Stimulated activated CD8-positive, alpha-beta memory T cell treated with anti-CD3 and anti-CD28 coated beads, Interleukin-7, amount 100 ng/mL, for 24 hours (primary cell): ENCODE results near the gene ARL11.

ENCODE experiments used
- DNase-seq: peaks from one replicate; pipeline ENCODE4 v3.0.0-alpha.2; 2020; ENCODE audit warnings: low read depth

ARL11 gene

DNA sequence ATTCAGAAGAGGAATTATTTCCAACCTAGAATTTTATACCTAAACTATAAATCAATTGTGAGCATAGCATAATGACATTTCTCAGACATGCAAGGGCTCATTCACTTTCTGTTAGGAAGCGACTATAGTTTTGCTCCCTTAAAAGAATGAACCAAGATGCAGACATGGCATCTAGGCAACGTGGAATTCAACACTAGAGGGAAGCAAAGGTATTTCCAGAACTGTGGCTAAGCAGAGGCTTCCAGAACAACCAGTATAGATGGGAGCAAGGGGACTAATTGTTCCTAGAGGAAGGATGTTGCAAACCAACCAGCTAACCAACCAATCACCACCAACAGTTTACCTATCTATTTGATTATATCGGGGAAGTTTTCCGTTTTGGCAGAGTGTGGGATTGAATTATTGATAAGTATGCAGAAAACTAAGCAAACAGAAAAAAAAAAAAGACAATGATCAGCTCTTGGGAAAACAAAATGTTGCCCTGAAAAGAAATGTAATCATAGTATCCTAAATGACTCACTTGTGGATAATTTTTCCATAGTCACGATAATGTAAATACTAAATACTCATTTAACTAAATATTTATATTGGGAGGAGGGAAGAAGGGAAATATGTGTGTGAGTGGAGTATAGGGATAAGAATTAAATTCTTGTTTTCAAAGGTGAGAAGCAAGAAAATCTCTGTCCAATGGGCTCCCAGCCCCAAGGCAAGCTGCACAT, 21.1 kb downstream of the ARL11 start:
- DNase-seq, result no peak

DNA sequence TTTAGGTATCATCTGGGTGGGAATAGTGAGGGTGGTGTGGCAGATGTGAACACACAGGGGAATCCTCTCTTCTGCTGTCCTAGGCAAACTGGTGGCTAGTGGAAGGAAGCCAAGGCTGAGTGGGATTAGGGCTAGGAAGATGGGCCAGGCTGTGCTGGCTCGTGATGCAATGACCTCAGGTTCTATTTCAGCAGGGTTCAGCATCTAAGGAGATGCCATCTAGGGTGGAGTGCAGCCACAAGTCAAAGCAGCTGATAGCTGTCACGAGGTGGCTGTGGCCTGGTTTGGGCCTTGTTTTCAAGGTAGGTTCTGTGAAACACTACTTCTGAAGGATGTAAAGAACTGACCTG, 21.6 kb downstream of the ARL11 start:
- no peak for DNase-seq

DNA sequence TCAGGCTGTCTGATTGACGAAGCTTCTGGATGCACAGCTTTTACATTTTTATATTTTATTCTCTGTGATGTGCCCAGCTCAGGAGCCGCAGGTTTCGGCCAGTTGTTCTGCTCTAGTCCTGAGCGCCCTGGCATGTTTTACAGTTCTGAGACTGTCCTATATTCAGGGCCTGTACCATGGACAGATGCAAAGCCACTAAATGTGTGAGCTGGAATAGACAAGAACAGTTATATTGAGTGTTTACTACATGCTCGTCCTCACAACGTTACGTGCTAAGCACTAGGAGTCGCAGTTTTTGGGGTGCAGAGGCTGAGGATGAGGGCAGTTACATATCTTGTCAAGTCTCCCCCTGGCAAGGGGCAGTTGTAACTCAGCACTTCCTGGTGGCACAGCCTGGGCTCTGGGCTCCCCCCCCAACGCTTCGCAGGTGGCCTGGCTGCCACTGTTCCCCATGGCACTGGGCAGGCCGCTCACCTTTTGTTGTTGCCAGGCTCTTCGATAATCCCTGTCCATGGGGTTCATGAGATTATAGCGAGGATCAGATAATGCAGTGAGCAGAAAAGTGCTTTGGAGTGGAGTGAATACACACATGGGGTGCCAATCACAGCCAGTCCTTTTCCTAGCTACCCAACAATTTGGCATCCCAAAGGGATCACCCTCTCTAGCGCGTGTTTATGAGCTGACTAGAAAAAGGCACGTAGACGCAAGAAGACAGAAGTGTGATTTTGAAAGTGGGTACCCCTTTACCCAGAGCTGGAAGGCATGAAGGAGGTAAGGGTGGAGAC, 23.5 kb downstream of the ARL11 start:
- DNase-seq, result no peak

DNA sequence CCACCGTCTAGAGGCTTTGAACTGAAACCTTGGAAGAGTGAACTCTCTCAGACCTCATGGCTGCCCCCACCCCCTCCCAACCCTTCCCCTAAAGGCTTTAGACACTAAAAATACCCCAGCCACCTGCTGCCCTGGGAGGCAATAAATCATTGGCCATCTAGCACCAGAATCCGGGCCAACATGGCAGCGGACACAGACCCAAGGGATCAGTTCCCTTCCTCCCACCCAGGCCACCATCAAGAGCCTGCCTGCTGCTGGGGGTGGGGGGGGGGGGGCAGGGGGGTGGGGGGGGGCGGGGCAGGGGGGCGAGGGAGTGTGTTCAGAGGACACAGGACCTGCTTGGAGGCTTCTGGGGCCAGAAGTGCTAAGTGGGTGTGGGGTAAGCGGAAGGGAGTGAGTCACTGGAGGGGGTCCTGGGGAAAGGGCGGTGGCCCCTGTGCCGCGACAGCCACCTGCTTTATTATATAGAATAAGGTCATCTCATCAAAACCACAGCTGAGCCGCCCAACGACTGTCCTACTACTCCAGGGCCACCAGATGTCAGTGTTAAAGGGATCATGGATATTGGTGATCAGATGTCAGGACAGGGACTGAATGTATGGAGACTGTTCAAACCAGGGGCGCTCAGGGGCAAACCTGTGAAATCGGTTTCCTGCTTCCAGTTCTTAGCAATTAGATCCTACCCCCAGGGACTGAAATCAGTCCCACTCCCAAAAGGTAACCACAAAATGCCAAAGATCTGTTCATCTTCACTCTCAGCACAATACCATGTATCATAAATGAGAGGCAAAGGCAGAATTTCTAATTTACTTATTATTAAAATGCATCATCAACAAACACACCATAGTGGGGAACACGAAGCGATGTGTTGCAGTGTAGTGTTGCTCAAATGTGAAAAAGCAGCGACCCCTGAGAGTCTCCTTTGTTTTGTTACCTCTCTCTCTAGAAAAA, 24.3 kb downstream of the ARL11 start:
- no peak for DNase-seq

DNA sequence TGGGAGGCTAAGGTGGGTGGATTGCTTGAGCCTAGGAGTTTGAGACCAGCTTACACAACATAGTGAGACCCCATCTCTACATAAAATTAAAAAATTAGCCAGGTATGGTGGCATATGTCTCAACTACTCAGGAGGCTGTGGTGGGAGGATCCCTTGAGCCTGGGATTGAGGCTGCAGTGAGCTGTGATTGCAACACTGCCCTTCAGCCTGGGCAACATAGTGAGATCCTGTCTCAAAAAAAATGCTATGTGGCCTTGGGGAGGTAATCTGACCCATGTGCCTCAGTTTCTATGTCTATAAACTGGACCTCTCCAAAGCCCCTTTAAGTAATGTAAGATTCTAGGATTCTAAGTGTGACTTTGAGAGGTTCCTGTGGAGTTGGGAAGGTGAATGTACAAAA, 25.2 kb downstream of the ARL11 start:
- no peak for DNase-seq

DNA sequence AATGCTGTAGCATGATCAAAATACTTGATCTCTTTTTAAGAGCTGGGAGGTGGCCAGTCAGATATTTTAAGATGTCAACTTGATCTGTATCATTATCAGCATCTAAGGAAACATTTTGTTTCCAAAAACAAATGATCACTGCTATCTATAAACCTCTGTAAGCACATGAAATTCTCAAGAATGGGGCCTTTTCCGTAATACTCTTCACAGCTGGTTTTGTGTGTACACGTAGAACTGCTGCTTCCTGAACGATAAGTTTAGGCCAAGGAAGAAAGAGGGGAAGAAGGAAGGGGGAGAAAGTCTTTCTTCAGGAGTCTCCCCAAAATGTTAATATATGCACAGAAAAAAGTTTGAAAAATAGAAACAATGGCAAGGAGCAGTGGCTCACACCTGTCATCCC, 25.7 kb downstream of the ARL11 start:
- DNase-seq, result no peak

DNA sequence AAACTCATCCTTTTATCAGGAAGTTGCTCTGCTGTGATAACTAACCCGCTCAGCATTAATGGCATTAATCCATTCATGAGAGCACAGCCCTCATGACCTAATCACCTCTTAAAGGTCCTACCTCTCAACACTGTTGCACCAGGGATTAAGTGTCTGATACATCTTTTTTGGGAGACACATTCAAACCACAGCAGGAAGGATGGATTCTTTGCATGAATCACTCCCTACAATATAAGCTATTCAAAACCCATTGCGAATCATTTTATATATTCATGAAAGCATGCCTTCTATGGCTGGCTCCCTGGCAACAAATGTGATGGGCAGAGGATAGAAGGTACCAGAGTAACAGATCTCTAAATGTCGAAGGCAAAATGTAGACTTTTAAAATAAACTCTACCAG, 27.6 kb downstream of the ARL11 start:
- DNase-seq, result no peak

DNA sequence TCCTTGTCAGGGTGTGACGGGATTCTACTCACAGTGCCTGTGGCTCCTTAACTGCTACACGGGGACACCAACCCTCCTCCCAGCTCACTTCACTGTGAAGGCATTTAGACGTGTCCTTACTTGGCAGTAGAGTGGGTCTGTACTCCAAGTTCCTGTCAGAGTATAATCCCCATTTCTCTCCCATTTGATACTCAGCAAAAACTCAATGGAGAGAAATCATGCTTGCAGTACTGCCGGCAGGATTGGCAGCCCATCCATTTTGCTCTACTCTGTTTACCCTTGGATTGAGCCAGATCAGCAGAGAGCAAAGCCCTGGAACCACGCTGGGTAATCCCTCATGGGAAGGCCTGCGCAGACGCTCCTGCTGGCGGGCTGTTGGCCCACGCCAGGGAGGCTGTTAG, 28.9 kb downstream of the ARL11 start:
- DNase-seq, result no peak

DNA sequence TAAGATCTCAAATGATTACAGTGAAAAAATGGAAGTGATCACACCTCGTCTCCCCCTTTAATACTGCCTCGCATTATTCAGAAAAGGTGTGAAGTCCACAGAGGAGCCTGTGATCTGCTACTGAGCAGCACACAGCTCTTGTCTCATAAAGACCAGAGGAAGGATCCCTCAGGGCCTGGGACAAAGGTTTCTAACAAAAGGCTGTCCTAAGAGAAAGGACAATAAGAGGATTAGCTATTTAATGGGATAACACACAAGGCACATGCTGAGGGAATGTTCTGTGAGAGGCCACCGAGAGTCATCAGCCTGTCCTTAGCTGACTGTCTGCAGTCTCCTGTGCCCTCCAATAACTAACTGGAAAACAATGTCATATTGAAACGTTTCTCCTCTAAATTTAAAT, 36.3 kb downstream of the ARL11 start:
- no peak for DNase-seq

DNA sequence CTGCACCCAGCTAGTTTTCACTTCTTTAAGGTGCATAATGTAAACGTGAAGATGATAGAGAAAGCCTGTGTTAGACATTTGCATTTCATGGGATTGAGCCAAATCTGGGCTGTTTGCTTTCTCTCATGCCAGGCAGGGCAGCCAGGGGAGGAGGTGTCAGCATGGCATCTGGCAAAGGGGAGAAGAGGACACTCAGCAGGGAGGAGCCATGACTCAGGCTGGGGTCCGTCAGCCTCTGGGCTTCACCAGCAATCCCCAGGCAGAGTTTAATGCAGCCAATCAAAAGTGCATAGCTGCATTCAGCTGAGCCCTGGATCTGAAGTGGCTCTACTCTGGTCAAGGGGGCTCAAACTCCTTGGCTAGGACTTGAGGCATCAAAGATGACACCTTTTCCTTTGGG, 39.5 kb downstream of the ARL11 start:
- no peak for DNase-seq

DNA sequence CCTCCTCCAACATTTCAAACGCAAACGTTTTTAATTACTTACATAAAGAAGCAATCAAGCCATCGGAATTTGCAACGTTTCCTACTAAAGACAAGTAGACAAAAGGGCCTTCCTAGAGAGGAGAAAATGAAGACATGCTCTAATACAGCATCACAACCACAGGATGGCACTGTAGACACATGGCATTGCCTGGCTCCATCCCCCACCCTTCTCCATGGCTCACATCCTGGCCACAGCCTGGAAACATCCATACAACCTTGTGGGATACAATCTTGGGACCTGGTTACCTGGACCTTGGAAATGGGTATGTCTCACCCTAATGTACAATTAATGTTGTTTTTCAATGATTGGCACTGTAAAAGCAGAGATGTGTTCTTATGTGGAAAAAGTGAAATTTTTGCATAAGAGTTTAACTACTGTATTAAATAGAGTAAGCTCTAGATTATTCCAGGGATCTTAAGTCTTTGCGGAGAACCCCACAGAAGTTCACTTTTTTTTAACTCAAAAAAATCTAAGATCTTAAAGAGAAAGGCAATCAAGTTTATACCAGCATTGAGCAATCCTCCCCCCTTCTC, 41.5 kb downstream of the ARL11 start:
- DNase-seq, result no peak

DNA sequence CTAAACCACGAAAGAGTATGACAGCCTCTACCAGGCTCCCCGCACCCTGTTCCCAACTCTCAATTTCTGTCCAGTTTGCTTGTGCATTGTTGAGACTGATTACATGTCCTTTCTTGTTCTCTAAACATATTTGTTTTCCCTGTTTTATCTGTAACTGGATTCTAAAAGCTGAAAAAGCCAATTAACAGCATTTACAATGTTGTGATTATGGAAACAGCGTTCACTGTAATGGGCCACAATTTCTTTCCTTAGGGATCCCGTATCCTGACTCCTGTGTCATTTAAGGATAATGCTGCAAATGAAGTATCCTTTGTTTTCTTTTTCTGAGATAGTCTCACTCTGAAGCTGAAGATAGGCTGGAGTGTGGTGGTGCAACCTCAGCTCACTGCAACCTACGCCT, 42.5 kb downstream of the ARL11 start:
- no peak for DNase-seq

DNA sequence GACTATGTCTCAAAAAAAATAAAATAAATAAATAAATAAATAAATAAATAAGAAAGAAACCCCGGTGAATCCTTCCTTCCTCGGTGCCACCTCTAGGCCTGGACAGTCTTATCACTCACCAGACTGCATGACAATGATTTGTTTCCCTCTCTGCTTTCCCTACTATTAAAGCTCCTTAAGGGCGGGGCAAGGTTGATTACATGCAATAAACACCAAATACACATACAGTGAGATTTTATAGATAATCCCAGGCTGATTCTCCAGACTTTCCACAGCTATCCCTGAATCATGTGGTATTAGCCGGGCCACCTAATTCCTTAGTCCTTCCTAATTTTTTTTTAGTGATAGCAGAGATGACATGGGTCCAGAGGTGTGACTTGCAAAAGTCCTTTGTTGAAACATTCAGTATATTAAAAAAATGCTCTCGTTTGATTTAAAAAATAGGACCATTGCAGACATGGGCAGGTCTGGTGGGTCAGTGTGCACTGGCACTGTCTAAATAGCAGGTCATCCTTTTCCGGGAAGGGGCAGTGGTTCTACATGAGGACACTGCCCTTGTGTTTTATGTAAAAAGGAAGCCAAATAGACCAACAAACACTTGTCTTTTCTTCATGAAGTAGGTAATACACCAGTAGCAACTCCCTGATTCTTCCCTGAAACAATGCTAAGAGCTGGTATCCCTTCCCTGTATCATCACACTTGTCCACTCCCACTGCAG, 48.4 kb downstream of the ARL11 start:
- no peak for DNase-seq

DNA sequence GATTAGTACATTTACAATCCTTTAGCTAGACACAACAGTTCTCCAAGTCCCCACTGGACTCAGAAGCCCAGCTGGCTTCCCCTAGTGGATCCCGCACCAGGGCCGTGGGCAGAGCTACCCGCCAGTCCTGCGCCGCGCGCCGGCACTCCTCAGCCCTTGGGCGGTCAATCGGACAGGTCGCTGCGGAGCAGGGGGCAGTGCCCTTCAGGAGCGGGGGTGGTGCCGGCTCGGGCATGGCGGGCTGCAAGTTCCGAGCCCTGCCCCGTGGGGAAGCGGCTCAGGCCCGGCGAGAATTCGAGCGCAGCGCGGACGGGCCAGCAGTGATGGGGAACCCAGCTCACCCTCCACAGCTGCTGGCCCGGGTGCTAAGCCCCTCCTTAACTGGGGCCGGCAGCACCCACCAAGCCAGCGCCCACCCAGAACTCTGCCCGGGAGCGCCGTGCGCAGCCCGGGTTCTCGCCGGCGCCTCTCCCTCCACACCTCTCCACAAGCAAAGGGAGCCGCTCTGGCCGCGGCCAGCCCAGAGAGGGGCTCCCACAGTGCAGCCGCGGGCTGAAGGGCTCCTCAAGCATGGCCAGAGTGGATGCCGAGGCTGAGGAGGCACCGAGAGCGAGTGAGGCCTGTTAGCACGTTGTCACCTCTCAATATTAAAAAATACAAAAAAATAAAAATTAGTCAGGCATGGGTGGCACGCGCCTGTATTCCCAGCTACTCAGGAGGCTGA, 50.0 kb downstream of the ARL11 start:
- no peak for DNase-seq

DNA sequence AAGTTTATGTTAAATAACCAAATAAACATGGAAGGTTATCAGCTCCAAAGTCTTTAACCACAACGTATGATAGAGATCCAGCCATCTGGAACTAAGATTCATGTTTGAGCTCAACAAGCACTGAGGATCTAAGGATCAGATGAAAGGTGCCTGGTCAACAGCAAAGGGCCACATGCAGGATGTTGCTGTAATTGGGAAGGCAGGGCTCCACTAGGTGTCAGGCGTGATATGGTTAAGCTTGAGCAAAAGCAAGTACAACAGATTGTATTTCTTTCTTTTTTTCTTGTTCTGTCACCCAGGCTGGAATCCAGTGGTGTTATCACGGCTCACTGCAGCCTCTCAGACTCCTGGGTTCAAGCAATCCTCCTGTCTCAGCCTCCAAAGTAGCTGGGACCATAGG, 50.9 kb downstream of the ARL11 start:
- no peak for DNase-seq

DNA sequence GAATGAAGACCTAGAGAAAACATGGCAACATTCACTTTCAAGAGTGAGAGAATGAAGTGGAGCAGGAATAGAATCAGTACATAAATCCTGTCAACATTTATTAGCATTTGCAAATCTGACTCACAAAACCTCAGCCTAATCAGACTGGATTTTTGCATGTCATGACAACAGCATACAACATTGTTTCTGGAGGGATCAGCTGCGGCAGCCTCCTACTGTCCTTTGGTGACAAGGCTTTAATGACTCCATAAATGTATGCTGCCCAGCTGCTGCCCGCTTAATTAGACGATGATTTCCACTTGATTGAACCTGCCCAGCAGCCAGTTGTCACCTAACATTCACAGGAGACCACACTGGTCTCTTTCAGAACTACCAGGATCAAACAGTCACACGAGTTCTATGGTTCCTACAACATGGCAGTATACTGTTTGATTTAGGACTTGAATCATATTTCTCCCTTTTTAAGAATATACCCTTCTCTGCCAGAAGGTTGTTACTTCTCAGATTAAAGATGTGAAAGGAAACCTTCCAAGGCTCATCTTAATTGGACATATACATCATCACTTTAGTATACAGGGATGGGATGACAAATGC, 53.6 kb downstream of the ARL11 start:
- no peak for DNase-seq
